Thyroid gland (tissue), 4 donors: Measurements from ENCODE around the gene DPYSL5.

Experiments
- POLR2A ChIP-seq, 2 donors: fragments of 450-650 bp; IDR thresholded peaks; one replicate each; pipeline ENCODE4 v1.6.1; 2017; ENCODE audit warnings: antibody characterized with exemption in 2 of 2, mild to moderate bottlenecking in 2 of 2, moderate library complexity in 1 of 2
- TF ChIP-seq, protein P1 (sequence below), 6 experiments: fragments of 200-600 bp in 3 of 6; fragments of 450-650 bp in 3 of 6; sonication (generic) in 3 of 6; IDR thresholded peaks; one replicate each; pipeline ENCODE4 v1.5.1; 2016 to 2019; ENCODE audit warnings: antibody characterized with exemption in 6 of 6, mild to moderate bottlenecking in 2 of 6, inconsistent platforms in 1 of 6, moderate library complexity in 1 of 6

DNA sequence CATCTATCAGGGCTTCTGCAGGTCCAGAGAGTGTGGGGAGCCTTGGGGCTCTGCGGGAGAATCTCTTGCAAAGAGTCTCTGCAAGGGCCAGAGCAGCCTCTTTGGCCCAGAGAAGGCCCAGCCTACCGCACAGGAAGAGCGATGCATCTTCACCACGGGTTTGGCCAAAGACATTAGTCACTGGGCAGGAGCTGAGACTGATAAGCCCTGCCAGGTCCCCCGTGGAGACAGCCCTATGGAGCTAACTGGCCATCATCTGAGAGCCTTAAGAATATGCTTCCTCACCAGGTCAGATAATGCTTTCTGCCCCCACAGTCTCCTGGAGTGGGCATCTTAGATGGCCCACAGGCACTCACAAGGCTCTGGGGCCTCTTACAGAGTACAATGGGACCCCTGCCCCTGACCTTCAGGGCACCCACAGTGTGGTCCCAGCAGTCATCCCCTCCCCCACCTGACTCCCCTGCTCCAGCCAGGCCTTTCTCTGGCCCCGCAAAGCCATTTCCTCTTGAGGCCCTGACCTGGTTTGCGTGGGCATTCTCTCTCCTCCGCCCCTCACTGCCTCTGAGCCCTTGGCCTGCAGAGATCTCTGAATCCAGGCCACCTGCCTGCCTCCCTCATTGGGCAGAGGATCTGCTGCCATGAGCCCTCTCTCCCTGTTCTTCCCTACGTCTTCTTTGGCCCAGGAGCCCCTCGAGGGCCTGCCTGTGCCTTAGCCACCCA, 90.6 kb downstream of the DPYSL5 start:
- TF ChIP-seq, protein P1, sequence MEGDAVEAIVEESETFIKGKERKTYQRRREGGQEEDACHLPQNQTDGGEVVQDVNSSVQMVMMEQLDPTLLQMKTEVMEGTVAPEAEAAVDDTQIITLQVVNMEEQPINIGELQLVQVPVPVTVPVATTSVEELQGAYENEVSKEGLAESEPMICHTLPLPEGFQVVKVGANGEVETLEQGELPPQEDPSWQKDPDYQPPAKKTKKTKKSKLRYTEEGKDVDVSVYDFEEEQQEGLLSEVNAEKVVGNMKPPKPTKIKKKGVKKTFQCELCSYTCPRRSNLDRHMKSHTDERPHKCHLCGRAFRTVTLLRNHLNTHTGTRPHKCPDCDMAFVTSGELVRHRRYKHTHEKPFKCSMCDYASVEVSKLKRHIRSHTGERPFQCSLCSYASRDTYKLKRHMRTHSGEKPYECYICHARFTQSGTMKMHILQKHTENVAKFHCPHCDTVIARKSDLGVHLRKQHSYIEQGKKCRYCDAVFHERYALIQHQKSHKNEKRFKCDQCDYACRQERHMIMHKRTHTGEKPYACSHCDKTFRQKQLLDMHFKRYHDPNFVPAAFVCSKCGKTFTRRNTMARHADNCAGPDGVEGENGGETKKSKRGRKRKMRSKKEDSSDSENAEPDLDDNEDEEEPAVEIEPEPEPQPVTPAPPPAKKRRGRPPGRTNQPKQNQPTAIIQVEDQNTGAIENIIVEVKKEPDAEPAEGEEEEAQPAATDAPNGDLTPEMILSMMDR (IDR thresholded peaks at IDR 0.05), result no peak
- no peak for TF ChIP-seq POLR2A (IDR thresholded peaks at IDR 0.05)
